Panc1 (cell line): Measurements from ENCODE around the gene OR51E1. TPM values are rescaled to one million over a fixed set of nuclear protein-coding genes. Genes with fewer than 3 reads are reported as not detected.

Experiments
- ATAC-seq: fragments of 200-7000 bp; cut with Tn5 transposase; 2 replicates; pipeline ENCODE4 v1.9.1; 2020; ENCODE audit warnings: mild to moderate bottlenecking, moderate library complexity
- BruUV-seq: library from RNA; stranded (reverse); fragments of 400-500 nt; replicated peaks from 2 replicates; lab custom pipeline; 2021; lab: Mats Ljungman, UMichigan
- CTCF ChIA-PET: fragments of 300-600 bp; sonication (Branson Sonifier 250); formaldehyde crosslinking; loops from one replicate; lab custom pipeline; 2022; ENCODE audit warnings: antibody characterized with exemption; lab: Charles Lee
- POLR2A ChIA-PET: fragments of 300-600 bp; sonication (Branson Sonifier 250); formaldehyde crosslinking; loops from one replicate; lab custom pipeline; 2022; ENCODE audit warnings: antibody characterized with exemption; lab: Charles Lee
- DNase-seq: peaks from one replicate; pipeline ENCODE4 v3.0.0-alpha.2; 2010; ENCODE audit warnings: low read depth, low spot score
- H3K27ac ChIP-seq: 2 replicates; pipeline ENCODE4 v1.5.1; 2011; ENCODE audit warnings: mild to moderate bottlenecking, low read length, inconsistent platforms
- H3K27me3 ChIP-seq: fragments of 200-500 bp; sonication (Bioruptor generic); 2 replicates; pipeline ENCODE4 v1.6.0; 2014; ENCODE audit warnings: low read length, inconsistent platforms; ENCODE audit not compliant: control insufficient read depth, insufficient read depth
- H3K36me3 ChIP-seq: fragments of 200-500 bp; sonication (Bioruptor generic); 2 replicates; pipeline ENCODE4 v1.5.1; 2014; ENCODE audit warnings: inconsistent platforms, mild to moderate bottlenecking, low read length, moderate library complexity; ENCODE audit not compliant: control insufficient read depth, insufficient read depth
- H3K4me1 ChIP-seq: 2 replicates; pipeline ENCODE4 v1.5.1; 2011; ENCODE audit warnings: inconsistent platforms, mild to moderate bottlenecking, low read length, moderate library complexity; ENCODE audit not compliant: control insufficient read depth, insufficient read depth
- H3K4me3 ChIP-seq, 2 experiments: 2 replicates each; pipeline ENCODE4 v1.5.1; 2011 to 2012; ENCODE audit warnings: low read depth in 2 of 2, low read length in 2 of 2, mild to moderate bottlenecking in 2 of 2, inconsistent platforms in 1 of 2, moderate library complexity in 1 of 2
- H3K9me3 ChIP-seq: fragments of 200-500 bp; sonication (Bioruptor generic); 2 replicates; pipeline ENCODE4 v1.5.1; 2014; ENCODE audit warnings: low read depth, mild to moderate bottlenecking, inconsistent platforms, low read length, moderate library complexity; ENCODE audit not compliant: control insufficient read depth, insufficient read depth
- POLR2AphosphoS5 ChIP-seq: IDR thresholded peaks from 2 replicates; pipeline ENCODE4 v1.6.1; 2012; ENCODE audit warnings: mild to moderate bottlenecking, low read depth, low read length, moderate library complexity
- SIN3A ChIP-seq: IDR thresholded peaks from 2 replicates; pipeline ENCODE4 v1.6.1; 2012; ENCODE audit warnings: low read depth, mild to moderate bottlenecking, low read length, moderate library complexity, borderline replicate concordance; ENCODE audit not compliant: insufficient read depth
- TCF7L2 ChIP-seq: IDR thresholded peaks from 2 replicates; pipeline ENCODE4 v1.6.1; 2011; ENCODE audit warnings: mild to moderate bottlenecking, low read depth, low read length, inconsistent platforms
- in situ Hi-C: cut with HindIII; loops from 2 replicates; pipeline ENCODE4 v1.10.0; 2016; ENCODE audit warnings: low sequenced_read_pairs, low pct_unique_long_range_greater_than_20kb
- intact Hi-C: fragments of 100-400 bp; cut with micrococcal nuclease; formaldehyde crosslinking; loops from one replicate; pipeline ENCODE4 v1.10.0; 2022; ENCODE audit not compliant: unreplicated experiment
- total RNA-seq: library from RNA; stranded (reverse); gene quantifications from one replicate; pipeline ENCODE4 v1.2.1, GENCODE V29; 2021; ENCODE audit not compliant: unreplicated experiment
- TF ChIP-seq, protein P1 (sequence below), 2 experiments: IDR thresholded peaks; 2 replicates each; pipeline ENCODE4 v1.6.1; 2011 to 2012; ENCODE audit warnings: low read depth in 2 of 2, control low read depth in 1 of 2, low read length in 1 of 2, mild to moderate bottlenecking in 1 of 2, moderate library complexity in 1 of 2; ENCODE audit not compliant: insufficient read depth in 1 of 2
- TF ChIP-seq, protein P2 (sequence below): fragments of 450-650 bp; IDR thresholded peaks from 2 replicates; pipeline ENCODE4 v1.5.1; 2017; ENCODE audit warnings: mild to moderate bottlenecking

Gene OR51E1
- total RNA-seq, 1 experiment from 2014 or later = not detected

DNA sequence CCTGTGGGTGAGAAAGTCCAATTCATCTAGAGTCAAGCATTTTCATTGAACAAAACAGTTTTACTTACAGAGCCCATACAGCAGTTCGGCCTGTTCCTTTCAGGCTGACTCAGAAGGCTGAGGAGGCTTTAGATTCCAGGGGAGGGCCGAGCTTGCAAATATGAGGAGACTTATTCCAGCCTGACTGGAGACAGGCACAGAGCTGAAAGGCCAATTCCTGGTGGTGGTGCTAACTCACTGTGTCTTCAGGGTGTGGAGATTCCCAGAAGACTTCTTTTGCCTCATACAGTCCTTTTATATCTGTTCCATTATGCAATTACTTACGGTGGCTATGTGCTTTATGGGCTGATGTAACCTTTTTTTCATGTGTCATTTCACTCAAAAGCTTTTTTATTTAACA is 53.8 kb downstream of the OR51E1 start, which contains the start of gene OR51E2:
Gene OR51E2, minus strand, starts transcription at position 269 of the 400 bp plus-strand sequence. CDS start 15,142 bp downstream, outside the sequence.
- Histone ChIP-seq H3K27ac (no peak within 1 kb of the TSS), H3K36me3 (no peaks in the 10 kb centered on the region), H3K27me3 (no peaks in the 10 kb centered on the region), H3K9me3 (no peaks in the 10 kb centered on the region), H3K4me3 (no peak within 1 kb of the TSS), H3K4me1 (no peaks in the 10 kb centered on the region)
- ATAC-seq (no peak), DNase-seq (no peak)
- CTCF ChIA-PET = no interaction called here
- BruUV-seq = no TSS peak
- TF ChIP-seq SIN3A (no peak), TCF7L2 (no peak), POLR2AphosphoS5 (no peak)
- TF ChIP-seq, protein P1, sequence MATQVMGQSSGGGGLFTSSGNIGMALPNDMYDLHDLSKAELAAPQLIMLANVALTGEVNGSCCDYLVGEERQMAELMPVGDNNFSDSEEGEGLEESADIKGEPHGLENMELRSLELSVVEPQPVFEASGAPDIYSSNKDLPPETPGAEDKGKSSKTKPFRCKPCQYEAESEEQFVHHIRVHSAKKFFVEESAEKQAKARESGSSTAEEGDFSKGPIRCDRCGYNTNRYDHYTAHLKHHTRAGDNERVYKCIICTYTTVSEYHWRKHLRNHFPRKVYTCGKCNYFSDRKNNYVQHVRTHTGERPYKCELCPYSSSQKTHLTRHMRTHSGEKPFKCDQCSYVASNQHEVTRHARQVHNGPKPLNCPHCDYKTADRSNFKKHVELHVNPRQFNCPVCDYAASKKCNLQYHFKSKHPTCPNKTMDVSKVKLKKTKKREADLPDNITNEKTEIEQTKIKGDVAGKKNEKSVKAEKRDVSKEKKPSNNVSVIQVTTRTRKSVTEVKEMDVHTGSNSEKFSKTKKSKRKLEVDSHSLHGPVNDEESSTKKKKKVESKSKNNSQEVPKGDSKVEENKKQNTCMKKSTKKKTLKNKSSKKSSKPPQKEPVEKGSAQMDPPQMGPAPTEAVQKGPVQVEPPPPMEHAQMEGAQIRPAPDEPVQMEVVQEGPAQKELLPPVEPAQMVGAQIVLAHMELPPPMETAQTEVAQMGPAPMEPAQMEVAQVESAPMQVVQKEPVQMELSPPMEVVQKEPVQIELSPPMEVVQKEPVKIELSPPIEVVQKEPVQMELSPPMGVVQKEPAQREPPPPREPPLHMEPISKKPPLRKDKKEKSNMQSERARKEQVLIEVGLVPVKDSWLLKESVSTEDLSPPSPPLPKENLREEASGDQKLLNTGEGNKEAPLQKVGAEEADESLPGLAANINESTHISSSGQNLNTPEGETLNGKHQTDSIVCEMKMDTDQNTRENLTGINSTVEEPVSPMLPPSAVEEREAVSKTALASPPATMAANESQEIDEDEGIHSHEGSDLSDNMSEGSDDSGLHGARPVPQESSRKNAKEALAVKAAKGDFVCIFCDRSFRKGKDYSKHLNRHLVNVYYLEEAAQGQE (IDR thresholded peaks at IDR 0.05; ENCODE audit: insufficient read depth in 1 of 2, low read depth in 2 of 2, low read length in 1 of 2) = no peak
- TF ChIP-seq, protein P2, sequence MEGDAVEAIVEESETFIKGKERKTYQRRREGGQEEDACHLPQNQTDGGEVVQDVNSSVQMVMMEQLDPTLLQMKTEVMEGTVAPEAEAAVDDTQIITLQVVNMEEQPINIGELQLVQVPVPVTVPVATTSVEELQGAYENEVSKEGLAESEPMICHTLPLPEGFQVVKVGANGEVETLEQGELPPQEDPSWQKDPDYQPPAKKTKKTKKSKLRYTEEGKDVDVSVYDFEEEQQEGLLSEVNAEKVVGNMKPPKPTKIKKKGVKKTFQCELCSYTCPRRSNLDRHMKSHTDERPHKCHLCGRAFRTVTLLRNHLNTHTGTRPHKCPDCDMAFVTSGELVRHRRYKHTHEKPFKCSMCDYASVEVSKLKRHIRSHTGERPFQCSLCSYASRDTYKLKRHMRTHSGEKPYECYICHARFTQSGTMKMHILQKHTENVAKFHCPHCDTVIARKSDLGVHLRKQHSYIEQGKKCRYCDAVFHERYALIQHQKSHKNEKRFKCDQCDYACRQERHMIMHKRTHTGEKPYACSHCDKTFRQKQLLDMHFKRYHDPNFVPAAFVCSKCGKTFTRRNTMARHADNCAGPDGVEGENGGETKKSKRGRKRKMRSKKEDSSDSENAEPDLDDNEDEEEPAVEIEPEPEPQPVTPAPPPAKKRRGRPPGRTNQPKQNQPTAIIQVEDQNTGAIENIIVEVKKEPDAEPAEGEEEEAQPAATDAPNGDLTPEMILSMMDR = no peak
- in situ Hi-C loops = no loop called here
- intact Hi-C loops = no loop called here
- POLR2A ChIA-PET = no interaction called here

DNA sequence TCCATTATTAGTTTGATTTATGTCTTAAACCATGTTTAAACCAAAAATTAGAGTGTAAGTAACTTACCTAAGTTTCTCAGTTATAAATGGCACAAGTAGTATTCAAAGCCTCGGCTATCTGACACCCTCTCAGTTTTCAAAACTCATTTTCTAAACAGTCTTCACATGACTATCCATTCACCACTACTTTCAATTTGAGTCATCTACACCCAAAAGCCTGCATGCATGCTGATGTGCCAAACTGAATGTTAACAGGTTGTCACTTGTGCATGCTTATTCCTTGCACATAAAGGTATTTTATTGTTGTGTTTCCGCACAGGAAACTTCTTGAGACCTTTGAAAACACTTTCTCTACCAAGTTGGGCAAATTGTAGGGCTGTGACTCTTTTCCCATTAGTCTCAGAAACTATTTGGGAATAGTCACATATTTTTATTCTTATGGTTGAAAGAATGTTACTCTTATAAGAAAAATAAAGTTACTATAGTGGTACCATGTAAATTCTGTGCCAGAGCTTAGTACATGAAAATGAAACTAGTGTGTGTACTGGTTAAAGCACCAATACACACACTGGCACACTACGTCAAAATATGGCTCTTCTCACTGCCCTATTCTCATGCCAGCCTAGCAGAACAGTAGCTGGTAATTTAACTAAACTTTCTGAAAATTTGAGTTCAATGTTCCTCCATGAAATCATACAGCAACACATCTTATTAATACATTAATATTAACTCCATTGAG is 56.1 kb downstream of the OR51E1 start:
- no TSS peak for BruUV-seq
- no peaks in the 10 kb centered on the region for H3K27me3 ChIP-seq

More for the DNA sequence above, 56.1 kb downstream of the OR51E1 start:
- H3K36me3 ChIP-seq = no peaks in the 10 kb centered on the region
- H3K27ac ChIP-seq = no peak overlapping the region
- no peaks in the 10 kb centered on the region for H3K9me3 ChIP-seq
- ATAC-seq (no peak), DNase-seq (no peak)
- intact Hi-C loops = no loop called here
- ChIA-PET POLR2A (no interaction called here), CTCF (no interaction called here)
- H3K4me3 ChIP-seq = no peak overlapping the region
- in situ Hi-C loops = no loop called here
- TF ChIP-seq, protein P2 = no peak
- TF ChIP-seq, protein P1 (IDR thresholded peaks at IDR 0.05; ENCODE audit: insufficient read depth in 1 of 2, low read depth in 2 of 2, low read length in 1 of 2) = no peak
- TF ChIP-seq SIN3A (no peak), TCF7L2 (no peak), POLR2AphosphoS5 (no peak)
- no peaks in the 10 kb centered on the region for H3K4me1 ChIP-seq
